Dermis blood vessel endothelial cell (primary cell): ENCODE measurements around the gene TUNAR. TPM values are rescaled to one million over a fixed set of nuclear protein-coding genes. Genes with fewer than 3 reads are reported as not detected.

ENCODE experiments used
- total RNA-seq: library from RNA; depleted of rRNA; stranded (reverse); fragments of >200 nt; gene quantifications from 2 replicates; pipeline ENCODE4 v1.2.3, GENCODE V29; 2014

TUNAR gene
- total RNA-seq, 1 donor from 2014 or later = not detected

Other genes starting within 250 kb of the TUNAR start
- gene TCL1B, start 190.4 kb upstream of the TUNAR start, total RNA-seq = not detected in 2 replicates
- not detected in 2 replicates for gene TCL1A, start 162.7 kb upstream of the TUNAR start, total RNA-seq
- gene C14orf132, start 162.5 kb downstream of the TUNAR start, total RNA-seq = 2.8 and 3.7 TPM in 2 replicates